SK-N-MC (cell line): ENCODE measurements around the gene CCL27.

Experiments
- DNase-seq: peaks from one replicate; pipeline ENCODE4 v3.0.0-alpha.2; 2011; ENCODE audit warnings: low read depth, low spot score
- H3K27ac ChIP-seq: fragments of 200-600 bp; sonication (generic); 2 replicates; pipeline ENCODE4 v1.5.1; 2016; ENCODE audit warnings: mixed run types
- H3K36me3 ChIP-seq: fragments of 200-600 bp; sonication (generic); 2 replicates; pipeline ENCODE4 v1.6.1; 2017; ENCODE audit warnings: antibody characterized with exemption, low read length, mixed read lengths; ENCODE audit not compliant: insufficient read depth
- H3K4me3 ChIP-seq: fragments of 200-600 bp; sonication (generic); 2 replicates; pipeline ENCODE4 v1.5.1; 2016
- H3K9ac ChIP-seq: fragments of 200-600 bp; sonication (generic); 2 replicates; pipeline ENCODE4 v1.8.0; 2017; ENCODE audit warnings: mixed run types, mixed read lengths; ENCODE audit not compliant: insufficient read length
- H3K9me3 ChIP-seq: fragments of 200-600 bp; sonication (generic); 2 replicates; pipeline ENCODE4 v1.6.1; 2017; ENCODE audit warnings: low read depth, mild to moderate bottlenecking, antibody characterized with exemption, low read length, moderate library complexity, mixed read lengths
- EZH2 ChIP-seq: fragments of 200-600 bp; sonication (generic); IDR thresholded peaks from one replicate; pipeline ENCODE4 v1.6.1; 2017; ENCODE audit warnings: antibody characterized with exemption
- FOXP2 ChIP-seq: optimal IDR thresholded peaks from 2 replicates; pipeline ENCODE3; 2011; ENCODE audit warnings: mild to moderate bottlenecking, moderate library complexity; ENCODE audit not compliant: insufficient read depth; ENCODE audit errors: extremely low read length, control extremely low read depth
- POLR2AphosphoS5 ChIP-seq: IDR thresholded peaks from 2 replicates; pipeline ENCODE4 v1.6.1; 2012; ENCODE audit warnings: mild to moderate bottlenecking, low read depth, low read length, borderline replicate concordance

Gene CCL27

GRCh38 chr9:34686231-34686630 lies 23.8 kb upstream of the CCL27 start:
- Histone ChIP-seq H3K36me3 (no peaks in the 10 kb centered on the region), H3K4me3 (no peak overlapping the region), H3K9ac (no peak overlapping the region), H3K9me3 (no peaks in the 10 kb centered on the region), H3K27ac (no peak overlapping the region)
- no peak for TF ChIP-seq EZH2
- no peak for TF ChIP-seq FOXP2
- no peak for TF ChIP-seq POLR2AphosphoS5
- DNase-seq, result no peak

DNA sequence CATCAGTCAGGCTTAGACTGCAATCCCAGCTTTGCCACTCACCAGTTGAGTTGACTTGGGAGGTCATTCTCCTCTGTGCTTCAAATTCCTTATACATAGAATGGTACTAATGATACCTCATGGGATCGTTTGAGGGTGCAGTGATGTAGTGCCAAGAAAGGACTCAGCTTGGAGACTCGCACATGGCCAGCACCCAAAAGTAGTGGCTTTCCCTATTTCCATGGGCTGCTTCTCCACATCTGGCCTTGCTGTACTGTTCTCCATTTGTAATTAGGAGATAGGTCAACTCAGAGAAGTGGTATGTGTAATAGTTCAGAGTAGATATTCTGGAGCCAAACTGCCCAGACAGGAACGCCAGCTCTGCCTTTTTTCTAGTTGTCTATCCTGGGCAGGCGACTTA lies 23.1 kb upstream of the CCL27 start:
- Histone ChIP-seq H3K9ac (no peak overlapping the region), H3K27ac (no peak overlapping the region), H3K4me3 (no peak overlapping the region), H3K36me3 (no peaks in the 10 kb centered on the region), H3K9me3 (no peaks in the 10 kb centered on the region)
- TF ChIP-seq POLR2AphosphoS5 (no peak), EZH2 (no peak), FOXP2 (no peak)
- DNase-seq, result no peak

DNA sequence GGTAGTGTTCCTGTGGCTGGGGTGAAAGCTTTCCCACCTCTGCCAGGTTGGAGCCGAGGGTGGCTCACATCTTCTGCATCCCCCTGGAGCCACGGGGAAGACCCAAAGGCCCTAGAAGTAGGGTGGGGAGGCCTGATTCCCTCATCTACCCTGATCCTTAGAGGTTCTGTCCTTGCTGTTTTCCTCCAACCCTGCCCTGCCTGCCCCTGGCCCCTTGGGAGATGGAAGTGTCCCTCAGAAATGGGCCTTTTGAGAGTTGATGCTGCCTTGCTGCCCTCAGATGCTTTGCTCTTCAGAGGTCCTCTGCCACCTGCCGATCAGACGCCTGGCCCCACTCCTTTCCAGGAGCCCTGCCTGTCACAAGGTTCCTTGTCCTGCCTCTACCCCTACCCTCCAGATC lies 22.4 kb upstream of the CCL27 start:
- Histone ChIP-seq H3K4me3 (no peak overlapping the region), H3K36me3 (no peaks in the 10 kb centered on the region), H3K27ac (no peak overlapping the region), H3K9me3 (no peaks in the 10 kb centered on the region), H3K9ac (no peak overlapping the region)
- no peak for TF ChIP-seq EZH2
- TF ChIP-seq FOXP2, result no peak
- TF ChIP-seq POLR2AphosphoS5, result no peak
- DNase-seq, result no peak

GRCh38 chr9:34684145-34684544 lies 21.7 kb upstream of the CCL27 start:
- no peak for DNase-seq

DNA sequence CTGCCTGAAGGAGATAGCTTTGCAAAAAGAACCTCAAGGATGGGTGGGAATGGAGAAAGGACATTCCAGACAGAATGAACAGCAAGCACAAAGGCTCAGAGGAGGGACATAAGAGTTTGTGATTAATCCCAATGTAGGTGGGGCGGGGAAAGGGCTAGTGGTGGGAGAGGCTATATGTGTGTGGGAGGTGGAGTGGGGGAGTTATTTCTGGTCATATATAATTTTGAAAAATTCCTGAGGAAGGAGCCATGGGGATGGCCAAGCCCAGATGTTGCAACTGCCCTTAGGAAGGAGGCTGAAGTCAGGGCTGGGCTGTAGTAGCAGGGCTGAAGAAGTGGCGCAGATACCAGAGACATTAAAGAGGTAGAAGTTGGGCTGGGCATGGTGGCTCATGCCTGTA lies 13.4 kb upstream of the CCL27 start:
- H3K36me3 ChIP-seq, result no peaks in the 10 kb centered on the region
- no peak overlapping the region for H3K9ac ChIP-seq
- no peak for TF ChIP-seq POLR2AphosphoS5
- TF ChIP-seq FOXP2, result no peak
- TF ChIP-seq EZH2, result no peak
- no peak for DNase-seq
- H3K27ac ChIP-seq, result no peak overlapping the region
- no peak overlapping the region for H3K4me3 ChIP-seq
- no peaks in the 10 kb centered on the region for H3K9me3 ChIP-seq

More at GRCh38 chr9:34684145-34684544, 21.7 kb upstream of the CCL27 start:
- no peak overlapping the region for H3K27ac ChIP-seq
- H3K9me3 ChIP-seq, result no peaks in the 10 kb centered on the region
- no peaks in the 10 kb centered on the region for H3K36me3 ChIP-seq
- TF ChIP-seq POLR2AphosphoS5, result no peak
- no peak for TF ChIP-seq EZH2
- TF ChIP-seq FOXP2, result no peak
- H3K9ac ChIP-seq, result no peak overlapping the region
- H3K4me3 ChIP-seq, result no peak overlapping the region

GRCh38 chr9:34675048-34675714 lies 12.7 kb upstream of the CCL27 start:
- Histone ChIP-seq H3K36me3 (no peaks in the 10 kb centered on the region), H3K4me3 (no peak overlapping the region), H3K9ac (no peak overlapping the region), H3K9me3 (no peaks in the 10 kb centered on the region), H3K27ac (no peak overlapping the region)
- TF ChIP-seq FOXP2 (no peak), EZH2 (no peak), POLR2AphosphoS5 (no peak)
- no peak for DNase-seq

- Histone ChIP-seq H3K36me3 (no peaks in the 10 kb centered on the region), H3K9me3 (no peaks in the 10 kb centered on the region), H3K4me3 (no peak overlapping the region), H3K27ac (no peak overlapping the region), H3K9ac (no peak overlapping the region)
- no peak for DNase-seq
- TF ChIP-seq EZH2 (no peak), FOXP2 (no peak)
Observed at GRCh38 chr9:34674440-34674839, 12.0 kb upstream of the CCL27 start.

DNA sequence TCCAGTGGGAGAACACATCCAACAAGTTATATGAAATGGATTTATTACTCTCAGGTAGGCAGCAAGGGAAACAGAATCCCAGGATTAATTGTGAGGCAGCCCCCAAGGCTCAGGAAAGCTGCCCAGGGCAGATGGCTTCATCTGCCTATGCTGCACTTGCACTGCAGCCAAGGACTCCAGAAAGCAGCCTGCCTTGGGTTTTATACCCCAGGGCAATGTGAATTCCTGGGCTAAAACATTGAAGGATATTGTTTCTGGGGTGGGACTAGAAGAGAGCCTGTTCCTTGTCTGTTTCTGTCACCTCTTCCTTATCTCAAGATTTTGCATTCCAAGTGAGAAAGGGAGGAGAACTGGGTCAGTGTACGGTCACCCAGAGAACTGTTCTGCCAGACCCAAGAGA lies 8.8 kb upstream of the CCL27 start:
- no peak overlapping the region for H3K9ac ChIP-seq
- DNase-seq, result no peak
- H3K9me3 ChIP-seq, result no peaks in the 10 kb centered on the region
- H3K27ac ChIP-seq, result no peak overlapping the region
- H3K36me3 ChIP-seq, result no peaks in the 10 kb centered on the region
- H3K4me3 ChIP-seq, result no peak overlapping the region
- TF ChIP-seq FOXP2, result no peak
